Spinal cord (tissue), 10 donors: ENCODE measurements around the gene ADM5. TPM values are rescaled to one million over a fixed set of nuclear protein-coding genes. Genes with fewer than 3 reads are reported as not detected.

Experiments used
- DNase-seq, 6 donors: peaks; one replicate each; pipeline versions ENCODE4 v3.0.0 to v3.0.0-alpha.2; 2013 to 2015; ENCODE audit warnings: low spot score in 6 of 6, low read depth in 4 of 6
- H3K27ac ChIP-seq: one replicate; pipeline ENCODE4 v1.5.1; 2013; ENCODE audit warnings: low read depth, low read length, control low read depth
- H3K27me3 ChIP-seq: one replicate; pipeline ENCODE4 v1.6.1; 2013; ENCODE audit warnings: low read length; ENCODE audit not compliant: control insufficient read depth, insufficient read depth
- H3K36me3 ChIP-seq: one replicate; pipeline ENCODE4 v1.6.1; 2013; ENCODE audit warnings: low read length; ENCODE audit not compliant: control insufficient read depth, insufficient read depth
- H3K4me1 ChIP-seq: one replicate; pipeline ENCODE4 v1.6.1; 2013; ENCODE audit warnings: low read length; ENCODE audit not compliant: control insufficient read depth, insufficient read depth
- H3K4me3 ChIP-seq: one replicate; pipeline ENCODE4 v1.5.1; 2013; ENCODE audit warnings: low read depth, low read length, control low read depth
- H3K9me3 ChIP-seq: one replicate; pipeline ENCODE4 v1.6.1; 2013; ENCODE audit warnings: low read length; ENCODE audit not compliant: control insufficient read depth, insufficient read depth
- WGBS: methylation state at CpG from one replicate; pipeline ENCODE4 v1.1.5; 2013; ENCODE audit warnings: missing lambda C conversion rate; ENCODE audit not compliant: insufficient coverage; 5-methylcytosine and 5-hydroxymethylcytosine counted together
- long read RNA-seq, 4 donors: transcript quantifications; one replicate each; lab custom pipeline, GENCODE V29; 2026
- polyA plus RNA-seq, 2 donors: library from polyadenylated mRNA; unstranded; fragments of 120-200 nt; gene quantifications; one replicate each; pipeline ENCODE4 v1.2.1, GENCODE V29; 2013; ENCODE audit not compliant: insufficient read length in 2 of 2
- total RNA-seq, 2 donors: library from RNA; depleted of rRNA in 1 of 2; stranded (reverse); fragments of 120-200 nt in 1 of 2; fragments of >200 nt in 1 of 2; gene quantifications; one replicate each; pipeline versions ENCODE4 v1.2.3 to v1.2.4, GENCODE V29; 2013 to 2014
- donor health status: healthy.

ADM5 gene
- total RNA-seq (under 1 TPM; 0.69 to 0.88 TPM), polyA plus RNA-seq (1 to 10 TPM; 3.1 to 3.3 TPM)
- long read RNA-seq, donor 1, transcript ADM5-201 (2 exons, 1,718 nt) = major isoform, 6 of 6 reads
- long read RNA-seq, donor 1, partial matches to known transcripts = 0 of 6 reads
- long read RNA-seq, donor 1, other reads (novel, unspliced or antisense) = 0 of 6 reads
- long read RNA-seq, donor 2, partial matches to known transcripts = 0 of 1 reads
- long read RNA-seq, donor 2, other reads (novel, unspliced or antisense) = 0 of 1 reads
- long read RNA-seq, donor 3, partial matches to known transcripts = 0 of 1 reads
- long read RNA-seq, donor 3, other reads (novel, unspliced or antisense) = 0 of 1 reads
- long read RNA-seq, donor 4, transcript ADM5-201 (2 exons, 1,718 nt) = major isoform, 6 of 6 reads
- long read RNA-seq, donor 4, partial matches to known transcripts = 0 of 6 reads
- long read RNA-seq, donor 4, other reads (novel, unspliced or antisense) = 0 of 6 reads

GRCh38 chr19:49689133-49690078 is at the start of gene ADM5:
TSS of gene ADM5 (plus strand) at chr19:49689594. CDS start at chr19:49689838, 244 bp downstream.
- Histone ChIP-seq H3K27ac (peak within 1 kb of the TSS; percentile 87), H3K4me1 (peaks cover 47% of the 10 kb centered on the region), H3K36me3 (peaks cover 62% of the 10 kb centered on the region), H3K9me3 (no peaks in the 10 kb centered on the region), H3K27me3 (peaks cover 6% of the 10 kb centered on the region), H3K4me3 (peak within 1 kb of the TSS; percentile 73)
- 21% methylated on average over 54 of the region's 54 CpGs for WGBS
- DNase-seq = peak in 2 of 6 donors; percentile 75 to 89

GRCh38 chr19:49640113-49640898 is 49.1 kb upstream of the ADM5 start, which contains the start of gene RRAS:
TSS of gene RRAS (minus strand) at chr19:49640143. CDS start at chr19:49640098, 45 bp downstream.
- peaks cover 64% of the 10 kb centered on the region for H3K4me1 ChIP-seq
- WGBS = 0% methylated on average over 50 of the region's 51 CpGs
- peak; percentile 93 to 99 (median 97) for DNase-seq
- peaks cover 11% of the 10 kb centered on the region for H3K36me3 ChIP-seq
- peak within 1 kb of the TSS; percentile 99 for H3K4me3 ChIP-seq
- H3K9me3 ChIP-seq = no peaks in the 10 kb centered on the region
- H3K27me3 ChIP-seq = peaks cover 2% of the 10 kb centered on the region
- H3K27ac ChIP-seq = peak within 1 kb of the TSS; percentile 100

GRCh38 chr19:49641688-49642491 is 47.5 kb upstream of the ADM5 start, which contains the start of gene SCAF1:
TSS of gene SCAF1 (plus strand) at chr19:49642209. CDS start at chr19:49645027, 2,818 bp downstream.
- WGBS = under 1% methylated on average over 87 of the region's 87 CpGs
- peak within 1 kb of the TSS; percentile 100 for H3K27ac ChIP-seq
- H3K9me3 ChIP-seq = no peaks in the 10 kb centered on the region
- peaks cover 48% of the 10 kb centered on the region for H3K4me1 ChIP-seq
- peak within 1 kb of the TSS; percentile 99 for H3K4me3 ChIP-seq
- H3K27me3 ChIP-seq = peaks cover 2% of the 10 kb centered on the region
- peak; percentile 93 to 100 (median 98) for DNase-seq
- H3K36me3 ChIP-seq = peaks cover 24% of the 10 kb centered on the region

GRCh38 chr19:49642492-49643035 is 46.8 kb upstream of the ADM5 start:
- 2% methylated on average over 3 of the region's 5 CpGs for WGBS
- Histone ChIP-seq H3K36me3 (peaks cover 31% of the 10 kb centered on the region), H3K27ac (peak overlapping the region; percentile 100), H3K4me3 (peak overlapping the region; percentile 99), H3K27me3 (peaks cover 2% of the 10 kb centered on the region), H3K4me1 (peaks cover 46% of the 10 kb centered on the region), H3K9me3 (no peaks in the 10 kb centered on the region)
- peak in 1 of 6 donors; percentile 42 for DNase-seq

- peaks cover 39% of the 10 kb centered on the region for H3K4me1 ChIP-seq
- 81% methylated on average over 2 of the region's 2 CpGs for WGBS
- DNase-seq = no peak
- H3K27ac ChIP-seq = no peak overlapping the region
- H3K4me3 ChIP-seq = no peak overlapping the region
- H3K27me3 ChIP-seq = no peaks in the 10 kb centered on the region
- H3K9me3 ChIP-seq = no peaks in the 10 kb centered on the region
- peaks cover 40% of the 10 kb centered on the region for H3K36me3 ChIP-seq
Observed at GRCh38 chr19:49643466-49643865, 45.9 kb upstream of the ADM5 start.

- Histone ChIP-seq H3K9me3 (no peaks in the 10 kb centered on the region), H3K4me1 (peaks cover 23% of the 10 kb centered on the region), H3K27ac (no peak overlapping the region), H3K36me3 (peaks cover 58% of the 10 kb centered on the region), H3K4me3 (no peak overlapping the region), H3K27me3 (no peaks in the 10 kb centered on the region)
- 98% methylated on average over 11 of the region's 11 CpGs for WGBS
- no peak for DNase-seq
Observed at GRCh38 chr19:49645592-49645991, 43.8 kb upstream of the ADM5 start.

- 94% methylated on average over 12 of the region's 13 CpGs for WGBS
- Histone ChIP-seq H3K4me3 (no peak overlapping the region), H3K9me3 (no peaks in the 10 kb centered on the region), H3K27ac (no peak overlapping the region), H3K27me3 (no peaks in the 10 kb centered on the region), H3K4me1 (peaks cover 19% of the 10 kb centered on the region), H3K36me3 (peaks cover 62% of the 10 kb centered on the region)
- no peak for DNase-seq
Observed at GRCh38 chr19:49645995-49646394, 43.4 kb upstream of the ADM5 start.

- H3K4me1 ChIP-seq = peaks cover 13% of the 10 kb centered on the region
- no peak for DNase-seq
- H3K27me3 ChIP-seq = no peaks in the 10 kb centered on the region
- no peak overlapping the region for H3K4me3 ChIP-seq
- no peaks in the 10 kb centered on the region for H3K9me3 ChIP-seq
- H3K27ac ChIP-seq = no peak overlapping the region
- H3K36me3 ChIP-seq = peaks cover 67% of the 10 kb centered on the region
- WGBS = 94% methylated on average over 11 of the region's 17 CpGs
Observed at GRCh38 chr19:49646586-49646985, 42.8 kb upstream of the ADM5 start.
